Stimulated activated CD4-positive, alpha-beta T cell treated with anti-CD3 and anti-CD28 coated beads, Interleukin-15, amount 100 ng/mL, for 24 hours (primary cell): ENCODE measurements around the gene SEZ6.

Source experiments
- DNase-seq: peaks from one replicate; pipeline ENCODE4 v3.0.0-alpha.2; 2020

Gene SEZ6, protein sequence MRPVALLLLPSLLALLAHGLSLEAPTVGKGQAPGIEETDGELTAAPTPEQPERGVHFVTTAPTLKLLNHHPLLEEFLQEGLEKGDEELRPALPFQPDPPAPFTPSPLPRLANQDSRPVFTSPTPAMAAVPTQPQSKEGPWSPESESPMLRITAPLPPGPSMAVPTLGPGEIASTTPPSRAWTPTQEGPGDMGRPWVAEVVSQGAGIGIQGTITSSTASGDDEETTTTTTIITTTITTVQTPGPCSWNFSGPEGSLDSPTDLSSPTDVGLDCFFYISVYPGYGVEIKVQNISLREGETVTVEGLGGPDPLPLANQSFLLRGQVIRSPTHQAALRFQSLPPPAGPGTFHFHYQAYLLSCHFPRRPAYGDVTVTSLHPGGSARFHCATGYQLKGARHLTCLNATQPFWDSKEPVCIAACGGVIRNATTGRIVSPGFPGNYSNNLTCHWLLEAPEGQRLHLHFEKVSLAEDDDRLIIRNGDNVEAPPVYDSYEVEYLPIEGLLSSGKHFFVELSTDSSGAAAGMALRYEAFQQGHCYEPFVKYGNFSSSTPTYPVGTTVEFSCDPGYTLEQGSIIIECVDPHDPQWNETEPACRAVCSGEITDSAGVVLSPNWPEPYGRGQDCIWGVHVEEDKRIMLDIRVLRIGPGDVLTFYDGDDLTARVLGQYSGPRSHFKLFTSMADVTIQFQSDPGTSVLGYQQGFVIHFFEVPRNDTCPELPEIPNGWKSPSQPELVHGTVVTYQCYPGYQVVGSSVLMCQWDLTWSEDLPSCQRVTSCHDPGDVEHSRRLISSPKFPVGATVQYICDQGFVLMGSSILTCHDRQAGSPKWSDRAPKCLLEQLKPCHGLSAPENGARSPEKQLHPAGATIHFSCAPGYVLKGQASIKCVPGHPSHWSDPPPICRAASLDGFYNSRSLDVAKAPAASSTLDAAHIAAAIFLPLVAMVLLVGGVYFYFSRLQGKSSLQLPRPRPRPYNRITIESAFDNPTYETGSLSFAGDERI

DNA sequence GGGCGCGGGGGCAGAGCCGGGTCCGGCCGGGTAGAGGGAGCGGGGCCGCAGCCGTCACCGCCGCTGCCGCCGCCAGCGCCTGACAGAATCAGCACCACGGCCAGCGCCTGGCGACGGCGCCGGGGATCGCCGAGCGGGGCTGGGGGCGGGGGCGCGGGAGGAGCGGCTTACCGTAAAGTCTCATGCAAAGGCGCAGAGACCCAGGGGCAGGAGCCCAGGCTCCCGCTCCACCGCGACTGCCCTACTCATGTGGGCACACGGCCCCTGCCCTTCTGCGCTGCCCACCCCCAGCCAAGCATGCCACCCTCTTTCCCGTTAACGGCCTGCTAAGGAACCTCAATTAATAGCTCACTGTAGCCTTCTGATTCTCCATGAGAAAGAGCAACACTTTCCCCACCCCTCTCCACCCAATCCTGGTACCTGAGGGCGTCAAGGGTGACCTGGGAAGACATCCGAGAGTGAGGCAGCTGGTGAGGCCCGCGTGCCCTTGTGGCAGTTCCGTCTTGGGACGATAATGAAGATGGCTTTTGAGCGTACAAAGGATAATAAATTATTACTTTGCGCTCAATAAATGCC is at the start of gene SEZ6:
Gene SEZ6, minus strand, starts transcription at position 98 of the 576 bp plus-strand sequence. CDS start 164 bp downstream, outside the sequence.
- peak; percentile 84 for DNase-seq

DNA sequence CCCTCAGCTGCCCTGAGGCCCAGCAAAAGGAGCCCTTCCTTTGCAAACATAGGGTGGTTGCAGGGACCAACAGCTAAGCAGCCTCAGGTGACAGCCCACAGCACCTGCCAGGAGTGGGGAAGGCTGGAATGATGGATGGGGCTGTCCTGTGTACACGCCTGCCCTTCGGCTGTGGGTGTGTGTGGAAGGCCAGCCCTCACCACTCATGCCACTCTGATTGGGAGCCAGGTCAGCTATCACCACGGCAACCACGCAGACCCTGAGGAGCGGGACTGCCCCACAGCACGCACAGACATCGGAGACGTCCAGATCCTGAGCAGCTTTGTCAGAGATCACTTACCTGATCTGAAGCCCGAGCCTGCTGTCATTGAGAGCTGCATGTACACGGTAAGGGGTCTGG is 49.0 kb upstream of the SEZ6 start:
- no peak for DNase-seq

DNA sequence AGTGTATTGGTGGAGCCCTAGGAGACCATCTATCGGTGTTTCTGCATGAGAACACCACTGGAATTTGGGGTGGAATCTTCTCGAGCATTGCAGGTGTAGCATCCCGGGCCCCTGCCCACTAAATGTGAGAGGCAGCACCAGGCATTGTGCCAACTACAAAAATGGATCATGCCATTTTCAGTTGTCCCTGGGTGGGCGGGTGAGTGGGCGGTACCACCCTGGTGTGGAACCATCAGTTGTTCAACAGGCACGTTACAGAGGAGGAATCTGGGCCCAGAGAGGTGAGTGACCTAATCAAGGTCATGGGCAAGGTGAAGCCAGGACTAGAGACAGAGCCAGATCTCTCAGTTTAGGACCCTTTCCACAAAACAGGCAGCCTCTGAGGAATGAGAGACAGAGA is 45.9 kb upstream of the SEZ6 start:
- no peak for DNase-seq

DNA sequence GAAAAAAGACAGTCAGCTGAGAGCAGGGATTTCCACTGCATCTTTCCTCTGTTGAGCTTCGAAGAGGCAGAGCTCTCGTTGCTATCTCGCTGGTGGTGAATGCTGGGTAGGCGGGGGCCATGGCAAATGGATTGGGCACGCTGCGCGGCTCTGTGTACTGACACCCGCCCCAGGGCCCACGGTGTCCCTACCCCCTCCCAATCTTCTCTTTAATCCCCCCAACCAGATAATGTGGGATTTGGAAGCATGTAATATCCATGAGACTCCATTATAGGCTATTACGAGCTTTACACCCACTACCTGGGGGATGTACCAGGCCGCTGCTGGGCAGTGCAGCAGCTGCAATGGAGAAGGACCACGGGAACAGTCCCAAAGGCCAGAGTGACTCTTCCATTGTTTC is 45.4 kb upstream of the SEZ6 start:
- no peak for DNase-seq

DNA sequence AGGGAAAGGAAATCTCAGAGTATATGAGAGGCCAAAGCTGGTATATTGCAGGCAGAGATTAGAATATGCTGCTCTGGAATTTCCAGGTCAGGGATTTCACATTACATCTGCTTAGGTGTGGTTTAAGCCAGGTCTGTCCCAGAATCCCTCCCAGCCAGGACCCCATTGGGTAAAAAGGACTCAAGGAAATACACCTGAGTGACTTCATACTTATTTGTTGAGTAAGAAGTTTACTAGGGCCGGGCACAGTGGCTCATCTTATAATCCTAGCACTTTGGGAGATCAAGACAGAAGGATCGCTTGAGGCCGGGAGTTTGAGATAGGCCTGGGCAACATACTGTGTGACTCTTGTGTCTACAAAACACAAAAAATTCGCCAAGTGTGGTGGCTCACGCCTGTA is 44.3 kb upstream of the SEZ6 start:
- no peak for DNase-seq

DNA sequence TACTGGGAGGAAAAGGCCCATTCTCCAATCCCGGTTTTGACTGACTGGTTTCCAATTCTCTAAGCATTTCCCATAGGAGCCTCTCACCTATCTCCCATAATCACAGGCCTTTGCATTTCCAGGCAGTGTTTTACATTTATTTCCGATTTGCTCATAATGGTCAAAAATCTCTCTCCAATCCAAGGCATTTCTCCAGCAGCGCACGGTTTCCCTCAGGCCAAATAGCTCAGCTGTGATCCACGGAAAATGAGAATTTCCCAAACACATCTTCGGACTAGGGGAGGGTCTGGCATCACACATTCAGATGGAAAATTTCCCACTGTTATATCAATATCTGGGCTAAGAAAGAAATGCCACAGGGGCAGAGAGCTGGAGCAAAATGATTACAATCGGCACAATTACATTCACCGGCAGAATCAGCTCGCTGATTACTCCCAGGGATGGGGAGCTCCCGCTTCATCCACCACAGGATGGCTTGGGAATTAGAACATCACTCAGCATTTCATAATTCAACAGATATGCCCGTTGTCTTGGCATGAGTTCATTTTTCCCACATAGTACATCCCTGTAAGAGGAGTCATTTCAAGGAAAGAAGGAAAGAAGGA is 43.8 kb upstream of the SEZ6 start:
- DNase-seq, result no peak

DNA sequence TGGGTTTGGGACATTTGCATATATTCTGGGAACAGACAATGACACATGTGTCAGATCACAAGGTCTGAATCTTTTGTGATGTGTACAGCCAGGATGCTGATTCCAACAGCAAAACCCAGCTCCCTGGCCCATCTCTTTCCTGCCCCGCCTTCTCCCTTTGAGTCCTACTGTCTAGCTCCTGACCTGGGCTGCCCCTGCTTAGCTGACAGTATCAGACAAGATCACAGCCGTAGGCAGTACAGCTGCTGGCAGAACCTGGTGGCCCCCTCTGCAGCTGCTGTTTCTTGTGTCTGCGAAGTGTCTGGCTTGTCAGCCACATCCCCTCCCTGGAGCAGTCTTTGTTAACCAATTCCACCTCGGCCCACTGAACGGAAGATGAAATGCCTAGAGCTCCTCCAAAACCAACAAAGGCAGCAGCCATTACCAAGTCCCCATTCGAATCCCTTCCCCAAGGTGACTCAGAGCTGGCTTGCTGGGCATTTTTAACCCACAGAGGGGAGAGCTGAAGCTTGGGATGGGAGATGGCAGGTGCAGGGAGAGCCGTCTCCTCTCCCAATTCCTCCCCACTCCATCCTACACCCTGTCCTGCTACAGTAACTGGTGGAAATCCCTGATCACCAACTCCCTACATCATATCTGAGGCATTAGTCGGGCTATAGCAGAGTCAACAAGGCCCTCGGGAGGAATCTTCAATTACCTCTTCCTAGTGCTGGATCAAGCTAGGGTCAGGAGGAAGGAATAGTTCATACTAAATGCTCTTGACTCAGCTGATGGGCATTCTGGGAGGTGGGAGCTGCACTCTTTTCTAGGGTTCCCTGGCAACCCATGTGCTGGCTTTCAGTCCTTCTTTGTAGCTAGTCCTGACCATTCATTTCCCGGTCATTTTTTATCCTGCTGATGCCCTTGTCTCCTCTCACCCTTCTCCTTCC is 42.9 kb upstream of the SEZ6 start:
- DNase-seq, result no peak

DNA sequence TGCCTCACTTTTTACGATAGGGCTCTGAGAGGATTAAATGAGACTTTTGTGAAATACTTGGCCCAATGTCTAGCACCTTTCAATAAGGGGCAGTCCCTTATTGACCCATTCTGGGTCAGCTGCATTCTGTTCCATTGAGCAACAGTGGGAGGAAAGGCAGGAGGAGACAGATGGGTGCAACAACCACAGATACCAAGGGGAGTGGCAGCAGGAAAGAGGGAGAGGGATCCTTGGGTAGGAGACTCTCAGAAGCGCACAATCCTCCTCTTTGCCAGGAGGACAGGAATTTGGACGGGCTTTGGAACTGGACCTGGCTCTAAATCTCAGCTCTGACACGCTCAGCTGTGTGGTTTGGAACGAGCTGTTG is 40.6 kb upstream of the SEZ6 start:
- no peak for DNase-seq

DNA sequence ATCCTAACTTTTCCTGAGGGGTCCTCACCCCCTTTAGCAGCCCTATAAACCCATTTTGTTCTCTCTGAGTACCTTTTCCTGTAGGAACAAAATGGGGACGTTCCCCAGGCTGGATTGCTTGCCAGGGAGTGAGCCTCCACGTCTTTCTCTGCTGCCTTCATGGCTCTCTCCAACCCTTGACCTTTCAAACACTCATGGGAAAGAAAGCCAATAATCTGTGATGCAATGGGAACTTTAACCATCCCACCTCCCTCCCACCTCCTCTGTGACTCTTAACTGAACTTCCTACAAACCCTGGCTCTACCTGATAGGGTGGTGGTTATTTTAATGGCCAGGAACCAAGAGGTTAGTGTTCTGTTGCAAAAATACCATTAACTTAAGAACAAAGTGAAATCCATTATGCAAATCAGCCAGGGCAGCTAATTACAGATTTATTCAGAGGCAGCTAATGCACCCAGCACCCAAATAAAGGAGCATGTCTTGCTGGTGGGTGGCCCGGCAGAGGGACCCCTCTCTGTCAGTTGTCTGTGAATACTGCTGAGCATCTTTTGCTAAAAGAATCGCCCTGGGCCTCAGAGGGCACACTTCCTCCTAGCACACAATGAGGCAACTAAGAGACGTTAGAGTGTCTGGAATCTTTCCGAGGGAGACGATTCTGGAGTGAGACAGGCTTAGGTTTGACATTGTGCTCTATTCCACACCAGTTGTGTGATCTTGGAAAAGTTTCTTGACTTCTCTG is 40.1 kb upstream of the SEZ6 start:
- no peak for DNase-seq

DNA sequence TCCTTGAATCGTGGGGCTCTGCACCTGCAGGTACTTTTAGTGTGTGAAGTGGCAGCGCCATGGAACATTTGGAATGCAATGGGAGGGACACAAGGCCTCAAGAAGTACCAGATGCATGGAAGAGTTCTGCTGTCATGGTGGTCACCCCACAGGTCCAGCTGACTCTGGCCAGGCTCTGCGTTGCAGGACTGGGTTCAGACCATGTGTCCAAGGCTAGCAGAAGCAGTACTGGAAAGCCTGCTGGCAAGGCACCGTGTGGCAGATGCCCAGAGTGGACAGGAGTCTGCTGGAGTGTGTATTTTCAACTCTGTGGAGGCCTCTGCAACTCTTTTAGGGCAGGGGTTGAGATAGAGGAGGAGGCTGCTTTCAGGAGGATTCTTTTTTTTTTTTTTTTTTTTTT is 39.2 kb upstream of the SEZ6 start:
- no peak for DNase-seq

DNA sequence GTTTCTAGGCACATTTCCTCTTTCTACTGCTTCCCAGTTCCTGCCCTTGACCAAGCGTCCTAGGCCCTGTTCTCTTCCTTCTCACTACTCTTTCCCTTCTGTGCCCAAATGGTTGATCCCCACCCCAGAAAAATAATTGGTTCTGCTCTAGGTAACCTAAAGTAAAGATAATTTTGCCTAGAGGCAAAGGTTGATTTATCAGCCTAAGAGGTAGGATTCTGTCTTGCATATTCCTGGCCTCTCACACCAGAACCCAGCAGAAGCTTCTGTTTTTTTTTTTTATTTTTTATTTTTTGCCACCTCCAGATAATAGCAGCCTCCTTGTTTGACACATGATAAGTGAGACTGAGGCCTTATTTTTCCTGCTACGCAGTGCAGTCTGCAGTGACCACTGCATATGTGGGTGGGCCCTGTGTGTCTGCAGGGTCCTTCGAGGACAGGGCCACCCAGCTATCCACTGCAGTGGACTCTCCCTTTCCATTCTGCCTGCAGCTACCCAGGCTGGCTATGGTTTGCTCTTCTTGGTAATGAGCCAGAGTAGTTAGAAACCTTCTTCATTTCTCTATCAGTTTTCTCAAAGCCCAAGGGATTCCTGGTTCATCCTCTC is 37.8 kb upstream of the SEZ6 start:
- no peak for DNase-seq

DNA sequence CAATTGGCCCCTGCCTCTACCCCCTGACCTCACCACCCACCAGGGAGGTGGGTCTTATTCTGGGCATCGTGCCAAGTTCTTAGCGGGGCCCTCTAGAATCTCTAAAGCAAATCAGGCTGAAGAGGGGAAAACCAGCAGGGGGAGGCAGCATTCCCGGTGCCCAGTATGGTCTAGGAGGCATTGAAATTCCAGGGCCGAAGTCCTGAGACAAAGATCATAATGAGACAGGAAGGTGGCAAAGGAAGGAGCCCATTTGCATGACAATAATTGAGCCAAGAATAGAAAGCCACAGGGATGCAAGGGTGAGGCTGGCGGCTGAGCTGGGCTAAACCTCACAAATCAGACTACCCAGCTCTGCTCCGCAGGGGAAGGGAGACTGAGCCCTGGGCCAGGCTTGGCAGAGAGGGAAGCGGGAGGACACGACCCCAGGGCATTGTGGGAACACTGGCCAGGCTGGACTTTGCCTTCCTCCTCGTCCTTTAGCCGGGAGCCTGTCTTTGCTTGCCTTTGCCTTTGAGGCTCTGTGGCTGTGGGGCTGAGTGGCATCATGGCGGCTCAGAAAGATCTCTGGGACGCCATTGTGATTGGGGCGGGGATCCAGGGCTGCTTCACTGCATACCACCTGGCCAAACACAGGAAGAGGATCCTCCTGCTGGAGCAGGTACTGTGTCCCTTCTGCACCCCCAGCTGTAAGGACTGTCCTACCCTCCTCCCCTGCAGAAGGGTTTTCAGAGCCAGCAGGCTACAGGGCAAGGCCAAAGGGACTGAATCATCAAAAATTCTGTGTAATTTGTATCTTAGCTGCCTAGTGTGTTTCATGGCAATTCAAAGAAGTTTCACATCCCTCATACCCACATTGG is 37.1 kb upstream of the SEZ6 start, which contains the start of gene PIPOX:
Gene PIPOX, plus strand, starts transcription at position 463 of the 860 bp plus-strand sequence. Its CDS starts 85 bp downstream, at position 548.
- DNase-seq, result no peak

DNA sequence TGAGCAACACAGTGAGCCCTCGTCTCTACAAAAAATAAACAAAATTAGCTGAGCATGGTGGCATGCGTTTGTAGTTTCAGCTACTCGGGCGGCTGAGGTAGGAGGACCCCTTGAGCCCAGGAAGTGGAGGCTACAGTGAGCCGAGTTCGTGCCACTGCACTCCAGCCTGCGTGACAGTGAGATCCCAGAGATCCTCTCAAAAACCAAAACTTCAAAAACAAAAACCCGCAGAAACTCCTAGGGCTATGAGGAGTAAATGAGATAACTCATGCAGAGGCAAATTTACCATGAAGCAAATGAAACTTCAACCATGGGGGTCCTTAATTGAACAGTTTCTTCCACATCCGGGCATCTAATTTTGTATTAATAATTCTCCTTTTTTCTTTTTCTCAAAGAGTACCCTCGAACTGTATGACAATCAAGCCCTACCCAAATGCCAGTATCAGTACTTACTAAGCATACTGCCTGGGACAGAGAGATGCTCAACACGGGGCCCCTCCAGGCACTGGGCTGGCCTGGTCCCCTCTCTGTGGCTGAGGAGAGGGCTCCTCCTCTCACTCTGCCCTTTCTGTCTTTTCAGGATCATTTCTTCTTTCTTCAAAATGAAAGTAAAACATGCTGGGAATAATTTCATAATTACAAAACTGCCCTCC is 36.3 kb upstream of the SEZ6 start:
- DNase-seq, result no peak

DNA sequence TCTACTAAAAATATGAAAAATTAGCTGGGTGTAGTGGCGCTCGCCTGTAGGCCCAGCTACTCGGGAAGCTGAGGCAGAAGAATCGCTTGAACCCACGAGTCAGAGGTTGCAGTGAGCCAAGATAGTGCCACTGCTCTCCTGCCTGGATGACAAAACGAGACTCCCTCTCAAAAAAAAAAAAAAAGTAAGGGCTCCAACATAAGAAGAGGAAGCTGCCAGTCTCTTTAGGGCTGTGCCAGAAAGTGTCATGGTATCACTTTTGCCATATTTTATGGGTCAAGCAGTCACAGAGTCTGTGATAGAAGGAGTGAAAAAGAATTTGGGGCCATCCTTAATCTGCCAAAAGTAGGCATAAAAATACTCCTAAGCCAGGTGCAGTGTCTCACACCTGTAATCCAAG is 35.7 kb upstream of the SEZ6 start:
- DNase-seq, result no peak

DNA sequence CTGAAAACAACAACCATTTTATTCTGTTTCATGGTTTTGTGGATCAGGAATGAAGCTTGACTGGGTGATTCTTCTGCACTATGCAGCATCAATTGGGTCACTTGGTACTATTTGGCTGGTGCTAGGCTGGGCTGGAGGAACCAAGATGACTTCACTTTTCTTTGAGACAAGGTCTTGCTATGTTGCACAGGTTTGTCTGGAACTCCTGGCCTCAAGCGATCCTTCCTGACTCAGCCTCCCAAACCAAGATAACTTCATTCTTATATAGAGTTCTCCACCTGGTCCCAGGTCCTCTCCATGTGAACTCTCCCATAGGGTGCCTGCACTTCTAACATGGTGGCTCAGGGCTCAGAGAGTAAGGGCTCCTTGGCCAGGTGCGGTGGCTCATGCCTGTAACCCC is 35.3 kb upstream of the SEZ6 start:
- no peak for DNase-seq

DNA sequence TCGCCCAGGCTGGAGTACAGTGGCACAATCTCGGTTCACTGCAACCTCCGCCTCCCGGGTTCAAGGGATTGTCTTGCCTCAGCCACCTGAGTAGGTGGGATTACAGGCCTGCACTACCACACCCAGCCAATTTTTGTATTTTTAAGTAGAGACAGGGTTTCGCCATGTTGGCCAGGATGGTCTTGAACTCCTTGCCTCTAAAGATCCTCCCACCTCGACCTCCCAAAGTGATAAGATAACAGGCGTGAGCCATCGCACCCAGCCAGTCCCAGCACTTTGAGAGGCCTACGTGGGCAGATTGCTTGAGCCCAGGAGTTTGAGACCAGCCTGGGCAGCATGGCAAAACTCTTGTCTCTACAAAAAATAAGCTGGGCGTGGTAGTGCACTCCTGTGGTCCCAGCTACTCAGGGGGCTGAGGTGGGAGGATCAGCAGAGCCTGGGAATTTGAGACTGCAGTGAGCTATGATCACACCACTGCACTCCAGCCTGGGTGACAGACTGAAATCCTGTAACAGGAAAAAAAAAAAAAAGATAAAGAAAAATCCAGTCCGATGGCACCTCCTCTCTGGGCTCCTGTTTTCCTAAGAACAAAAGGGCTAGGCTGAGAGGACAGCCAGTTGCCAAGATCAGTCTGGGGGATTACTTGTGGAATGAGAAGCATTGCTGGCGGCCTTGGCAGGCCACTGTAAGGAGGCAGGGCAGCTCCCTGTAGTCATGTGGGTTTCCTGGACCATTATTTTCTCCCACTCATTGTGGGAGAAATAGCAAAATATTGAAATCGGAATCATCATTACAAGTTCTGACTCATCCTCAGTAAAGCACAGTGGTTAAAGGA is 34.1 kb upstream of the SEZ6 start:
- DNase-seq, result no peak

DNA sequence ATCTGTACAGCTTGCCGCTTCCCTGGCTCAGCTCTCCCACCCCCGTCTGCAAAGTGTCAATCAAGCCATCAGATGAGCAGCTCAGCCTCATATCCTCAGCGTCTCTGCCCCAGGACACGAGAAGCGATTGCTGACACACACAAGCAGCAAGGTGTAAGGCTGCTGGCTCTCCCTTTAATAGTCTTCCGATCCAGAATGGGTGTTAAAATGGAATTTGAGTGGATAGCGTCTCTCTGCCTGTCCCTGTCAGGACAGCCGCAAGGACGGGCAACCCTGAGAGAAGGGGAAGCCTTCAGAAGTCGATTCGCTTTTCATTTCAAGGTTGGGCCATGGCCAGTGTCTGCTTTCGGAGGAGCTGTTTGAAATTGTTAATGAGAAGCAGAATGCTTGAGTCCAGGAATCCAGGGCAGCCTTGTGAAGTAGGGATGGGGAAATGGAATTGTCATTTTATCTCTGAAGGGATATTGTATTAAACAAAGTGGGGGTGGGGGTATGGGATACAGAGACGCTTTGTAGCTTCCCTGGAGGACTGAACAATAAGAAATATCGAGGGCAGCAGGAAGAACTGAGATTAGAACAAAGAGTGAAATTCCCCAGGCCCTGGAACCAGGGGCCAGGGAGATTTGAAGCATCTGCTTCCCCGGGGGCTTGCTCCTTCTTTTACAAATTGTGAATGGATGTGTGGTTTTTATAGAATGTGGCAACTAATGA is 32.4 kb upstream of the SEZ6 start:
- DNase-seq, result no peak

DNA sequence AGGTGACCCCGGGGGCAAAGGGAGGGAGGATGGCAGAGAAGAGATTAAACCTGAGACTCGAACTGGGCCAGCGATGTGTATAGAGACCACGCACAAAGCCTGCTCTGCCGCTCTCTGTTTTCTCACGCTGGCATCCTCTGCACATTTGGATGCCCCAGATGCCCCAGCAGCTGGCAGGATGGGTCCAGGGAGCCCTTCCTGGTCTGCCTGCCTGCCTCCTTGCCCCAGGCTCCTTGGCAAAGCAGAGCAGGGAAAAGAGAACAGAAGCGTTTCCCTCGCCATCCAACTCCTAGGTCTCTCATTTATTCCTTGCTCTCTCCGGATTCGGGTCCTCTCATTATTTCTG is 31.9 kb upstream of the SEZ6 start:
- no peak for DNase-seq
